Upper lobe of left lung (tissue), 6 donors: ENCODE data around the gene PDE6A. TPM values are rescaled to one million over a fixed set of nuclear protein-coding genes. Genes with fewer than 3 reads are reported as not detected.

Experiments used
- ATAC-seq, 2 donors: fragments of 200-7000 bp; cut with Tn5 transposase; one replicate each; pipeline ENCODE4 v1.9.1; 2022; ENCODE audit warnings: mild to moderate bottlenecking in 2 of 2, moderate library complexity in 2 of 2; ENCODE audit not compliant: low FRiP score in 2 of 2
- DNase-seq, 2 donors: peaks; one replicate each; pipeline ENCODE4 v3.0.0-alpha.2; 2019 to 2020
- H3K27ac ChIP-seq, 4 donors: fragments of 200-600 bp; sonication (generic); one replicate each; pipeline ENCODE4 v1.5.1; 2016 to 2019
- H3K27me3 ChIP-seq, 4 donors: fragments of 200-600 bp; sonication (generic); one replicate each; pipeline ENCODE4 v1.5.1; 2017 to 2019
- H3K36me3 ChIP-seq, 4 donors: fragments of 200-600 bp; sonication (generic); one replicate each; pipeline ENCODE4 v1.5.1; 2016 to 2019
- H3K4me1 ChIP-seq, 4 donors: fragments of 200-600 bp; sonication (generic); one replicate each; pipeline ENCODE4 v1.5.1; 2018 to 2019
- H3K4me3 ChIP-seq, 4 donors: fragments of 200-600 bp; sonication (generic); one replicate each; pipeline ENCODE4 v1.5.1; 2017 to 2019; ENCODE audit warnings: mild to moderate bottlenecking in 2 of 4, moderate library complexity in 1 of 4
- H3K9me3 ChIP-seq, 4 donors: fragments of 200-600 bp; sonication (generic); one replicate each; pipeline ENCODE4 v1.5.1; 2018 to 2019
- CTCF ChIP-seq, 6 experiments: fragments of 450-650 bp in 4 of 6; fragments of 200-600 bp in 2 of 6; sonication (generic) in 2 of 6; IDR thresholded peaks; one replicate each; pipeline ENCODE4 v1.5.1; 2016 to 2019; ENCODE audit warnings: antibody characterized with exemption in 6 of 6
- EP300 ChIP-seq, 4 donors: sonication (generic); formaldehyde crosslinking; IDR thresholded peaks; one replicate each; pipeline ENCODE4 v1.5.1; 2017; ENCODE audit warnings: antibody characterized with exemption in 4 of 4, control low read depth in 2 of 4
- POLR2A ChIP-seq, 4 donors: fragments of 450-650 bp; IDR thresholded peaks; one replicate each; pipeline ENCODE4 v1.5.1; 2016 to 2017; ENCODE audit warnings: antibody characterized with exemption in 4 of 4, mild to moderate bottlenecking in 2 of 4
- POLR2AphosphoS5 ChIP-seq, 2 donors: sonication (generic); formaldehyde crosslinking; IDR thresholded peaks; one replicate each; pipeline ENCODE4 v1.5.1; 2017; ENCODE audit warnings: antibody characterized with exemption in 2 of 2
- WGBS, 2 donors: methylation state at CpG; one replicate each; pipeline ENCODE4 v1.1.5; 2017 to 2018; 5-methylcytosine and 5-hydroxymethylcytosine counted together
- total RNA-seq, 6 donors: library from RNA; depleted of rRNA in 4 of 6; stranded (reverse); fragments of >200 nt in 4 of 6; gene quantifications; one replicate each; pipeline versions ENCODE4 v1.1.0 to v1.2.1, GENCODE V29; 2016 to 2021
- donor health status: DM: no; HTN: no; CAD: no; lungs with moderate emphysema.
- donor health status: DM: no; HTN: yes; CAD: no; lungs with severe emphysema.

PDE6A gene
- total RNA-seq, 6 donors from 2014 or later = not detected

GRCh38 chr5:149939546-149939945, 5.0 kb downstream of the PDE6A start:
- DNase-seq (no peak), ATAC-seq (no peak)
- no peaks in the 10 kb centered on the region for H3K27me3 ChIP-seq
- no peak overlapping the region for H3K27ac ChIP-seq
- 55 to 69% methylated on average over 6 of the region's 6 CpGs for WGBS, 2 donors
- peaks cover 8 to 21% (median 15%) of the 10 kb centered on the region in 4 donors for H3K4me1 ChIP-seq
- H3K36me3 ChIP-seq = no peaks in the 10 kb centered on the region
- TF ChIP-seq EP300 (IDR thresholded peaks at IDR 0.05) (no peak), POLR2AphosphoS5 (IDR thresholded peaks at IDR 0.05) (no peak), POLR2A (IDR thresholded peaks at IDR 0.05) (no peak), CTCF (IDR thresholded peaks at IDR 0.05) (no peak)
- H3K9me3 ChIP-seq = no peaks in the 10 kb centered on the region
- no peak overlapping the region for H3K4me3 ChIP-seq

GRCh38 chr5:149938791-149939358, 5.7 kb downstream of the PDE6A start:
- Histone ChIP-seq H3K27ac (no peak overlapping the region), H3K27me3 (no peaks in the 10 kb centered on the region), H3K4me1 (peaks cover 8 to 21% (median 15%) of the 10 kb centered on the region in 4 donors), H3K36me3 (no peaks in the 10 kb centered on the region), H3K9me3 (no peaks in the 10 kb centered on the region), H3K4me3 (no peak overlapping the region)
- TF ChIP-seq POLR2A (IDR thresholded peaks at IDR 0.05) (no peak), EP300 (IDR thresholded peaks at IDR 0.05) (no peak), POLR2AphosphoS5 (IDR thresholded peaks at IDR 0.05) (no peak), CTCF (IDR thresholded peaks at IDR 0.05) (no peak)
- WGBS, 2 donors = 74 to 90% methylated on average over 6 of the region's 6 CpGs
- peak in 1 of 2 donors; percentile 38 for ATAC-seq
- peak in 1 of 2 donors; percentile 27 for DNase-seq

- peaks cover 8 to 21% (median 15%) of the 10 kb centered on the region in 4 donors for H3K4me1 ChIP-seq
- H3K27me3 ChIP-seq = no peaks in the 10 kb centered on the region
- no peak for TF ChIP-seq CTCF (IDR thresholded peaks at IDR 0.05)
- WGBS, 2 donors = 19 to 22% methylated on average over 2 of the region's 2 CpGs
- H3K9me3 ChIP-seq = no peaks in the 10 kb centered on the region
- no peaks in the 10 kb centered on the region for H3K36me3 ChIP-seq
- H3K27ac ChIP-seq = peak overlapping the region in 1 of 4 donors; percentile 30
- H3K4me3 ChIP-seq = no peak overlapping the region
- no peak for ATAC-seq
- DNase-seq = peak in 1 of 2 donors; percentile 65
These were observed 6.3 kb downstream of the PDE6A start for GRCh38 chr5:149938279-149938678.

- Histone ChIP-seq H3K27ac (no peak overlapping the region), H3K4me1 (peaks cover 8 to 22% (median 15%) of the 10 kb centered on the region in 4 donors), H3K27me3 (no peaks in the 10 kb centered on the region), H3K9me3 (no peaks in the 10 kb centered on the region), H3K4me3 (no peak overlapping the region), H3K36me3 (no peaks in the 10 kb centered on the region)
- 54 to 56% methylated on average over 1 of the region's 1 CpG for WGBS, 2 donors
- ATAC-seq = no peak
- TF ChIP-seq POLR2A (IDR thresholded peaks at IDR 0.05) (no peak), EP300 (IDR thresholded peaks at IDR 0.05) (no peak), CTCF (IDR thresholded peaks at IDR 0.05) (no peak), POLR2AphosphoS5 (IDR thresholded peaks at IDR 0.05) (no peak)
- DNase-seq = no peak
These were observed 7.0 kb downstream of the PDE6A start for GRCh38 chr5:149937610-149938009.

GRCh38 chr5:149936700-149937091, 7.9 kb downstream of the PDE6A start:
- no peaks in the 10 kb centered on the region for H3K36me3 ChIP-seq
- ATAC-seq (no peak), DNase-seq (no peak)
- H3K27ac ChIP-seq = no peak overlapping the region
- no peaks in the 10 kb centered on the region for H3K9me3 ChIP-seq
- H3K27me3 ChIP-seq = no peaks in the 10 kb centered on the region
- 72 to 83% methylated on average over 3 of the region's 3 CpGs for WGBS, 2 donors
- TF ChIP-seq CTCF (IDR thresholded peaks at IDR 0.05) = no peak
- no peak for TF ChIP-seq POLR2A (IDR thresholded peaks at IDR 0.05)
- no peak for TF ChIP-seq POLR2AphosphoS5 (IDR thresholded peaks at IDR 0.05)
- TF ChIP-seq EP300 (IDR thresholded peaks at IDR 0.05) = no peak
- no peak overlapping the region for H3K4me3 ChIP-seq
- H3K4me1 ChIP-seq = peaks cover 8 to 27% (median 15%) of the 10 kb centered on the region in 4 donors
